A549 (cell line): Measurements from ENCODE around the gene UBAC2.

ENCODE experiments used
- BHLHE40 ChIP-seq: IDR thresholded peaks from 2 replicates; pipeline ENCODE4 v1.6.1; 2012; ENCODE audit warnings: low read depth, low read length, inconsistent platforms
- CHD2 ChIP-seq: fragments of 150-350 bp; IDR thresholded peaks from 2 replicates; pipeline ENCODE4 v1.6.1; 2014; ENCODE audit warnings: low read length; ENCODE audit not compliant: partially characterized antibody
- CTCF ChIP-seq: fragments of >200 bp; sonication (Bioruptor Twin); formaldehyde crosslinking; IDR thresholded peaks from 3 replicates; pipeline ENCODE4 v1.5.1; 2016
- EP300 ChIP-seq, 2 experiments: fragments of >200 bp; sonication (Bioruptor Twin); formaldehyde crosslinking; IDR thresholded peaks; 2 replicates in 1 of 2; 3 replicates in 1 of 2; pipeline ENCODE4 v1.6.1; 2016 to 2017
- KDM5A ChIP-seq: fragments of 200-600 bp; sonication (generic); IDR thresholded peaks from 2 replicates; pipeline ENCODE4 v1.6.1; 2016; ENCODE audit warnings: antibody characterized with exemption, mild to moderate bottlenecking
- PBX3 ChIP-seq: IDR thresholded peaks from 2 replicates; pipeline ENCODE4 v1.6.1; 2012
- POLR2A ChIP-seq: IDR thresholded peaks from 2 replicates; pipeline ENCODE4 v1.6.1; 2012; ENCODE audit warnings: mild to moderate bottlenecking, low read length
- RFX5 ChIP-seq: fragments of 450-650 bp; IDR thresholded peaks from 2 replicates; pipeline ENCODE4 v1.7.1; 2014; ENCODE audit warnings: antibody characterized with exemption, mild to moderate bottlenecking, moderate library complexity
- RNF2 ChIP-seq: fragments of 200-600 bp; sonication (generic); IDR thresholded peaks from 2 replicates; pipeline ENCODE4 v1.6.1; 2016; ENCODE audit warnings: low read depth, mild to moderate bottlenecking, antibody characterized with exemption, moderate library complexity, borderline replicate concordance

- TF ChIP-seq RNF2, result no peak
- TF ChIP-seq CTCF, result no peak
- no peak for TF ChIP-seq KDM5A
- no peak for TF ChIP-seq POLR2A
- TF ChIP-seq EP300 (IDR thresholded peaks at IDR 0.05), result no peak
- no peak for TF ChIP-seq BHLHE40
- no peak for TF ChIP-seq CHD2
- TF ChIP-seq RFX5, result no peak
- TF ChIP-seq PBX3, result no peak
Measured at GRCh38 chr13:99307247-99307646, 106.6 kb downstream of the UBAC2 start, which contains the start of gene GPR183.
